H1 (cell line): ENCODE results near the gene SSR2. TPM values are rescaled to one million over a fixed set of nuclear protein-coding genes. Genes with fewer than 3 reads are reported as not detected.

ENCODE experiments used
- polyA plus RNA-seq, 7 experiments: library from polyadenylated mRNA; depleted of rRNA in 3 of 7; stranded (reverse) in 5 of 7; unstranded in 2 of 7; fragments of >200 nt in 5 of 7; fragments of 200-250 nt in 2 of 7; gene quantifications; 1 replicate in 5 of 7; 2 replicates in 1 of 7; 4 replicates in 1 of 7; pipeline versions ENCODE4 v1.2.1 to v1.2.3, GENCODE V29; 2011 to 2013; ENCODE audit warnings: missing spikeins in 2 of 7, mixed read lengths in 2 of 7
- total RNA-seq: library from RNA; stranded (reverse); fragmentation: NEBNext Ultra II Directional; extraction: Animal tissue kit (Norgen Biotek cat#: 25700); gene quantifications from 2 replicates; pipeline ENCODE4 v1.2.1, GENCODE V29; 2021
- TF ChIP-seq, protein P1 (sequence below): IDR thresholded peaks from 2 replicates; pipeline ENCODE4 v1.6.1; 2012; ENCODE audit warnings: low read length, inconsistent platforms

SSR2 gene
- total and polyA plus RNA-seq, 2 of the 8 experiments (the other 6 are each of a cell fraction or from before 2014, with no cell fraction given): 190 to 648 TPM

DNA sequence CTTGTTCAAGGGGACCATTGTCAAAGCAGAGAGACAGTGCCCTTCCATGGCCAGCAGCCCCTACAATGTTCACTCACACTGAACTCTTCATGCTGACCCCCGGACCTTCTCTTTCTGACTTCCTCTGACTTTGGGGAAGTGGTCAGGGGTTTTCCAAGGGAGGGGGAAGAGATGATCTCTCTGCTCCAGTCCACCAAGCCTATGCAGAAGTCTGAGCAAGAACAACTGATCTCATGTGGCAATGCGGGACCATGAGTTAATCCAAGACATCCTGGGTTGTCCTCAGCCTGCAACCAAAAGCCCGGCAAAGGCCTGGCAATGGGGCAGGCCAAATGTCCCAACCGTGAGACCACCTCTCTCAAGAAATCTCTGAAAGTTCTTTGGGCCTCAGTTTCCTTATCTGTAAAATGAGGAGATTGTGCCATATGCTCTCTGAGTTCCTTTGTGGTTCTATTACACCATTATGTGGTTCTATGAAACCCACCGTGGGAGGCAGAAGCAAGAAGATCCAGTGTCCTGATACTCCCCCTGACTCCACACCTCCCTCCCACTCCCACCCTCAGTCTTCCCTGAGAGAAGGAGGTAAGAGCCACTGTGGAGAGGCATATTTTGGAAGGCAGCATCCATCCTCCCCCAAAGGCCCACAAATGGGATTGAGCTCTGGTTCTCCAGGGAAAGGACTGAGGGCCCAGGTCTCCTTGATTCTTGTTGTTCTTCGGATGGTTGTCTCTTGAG is 30.6 kb downstream of the SSR2 start (continued):
- TF ChIP-seq, protein P1, sequence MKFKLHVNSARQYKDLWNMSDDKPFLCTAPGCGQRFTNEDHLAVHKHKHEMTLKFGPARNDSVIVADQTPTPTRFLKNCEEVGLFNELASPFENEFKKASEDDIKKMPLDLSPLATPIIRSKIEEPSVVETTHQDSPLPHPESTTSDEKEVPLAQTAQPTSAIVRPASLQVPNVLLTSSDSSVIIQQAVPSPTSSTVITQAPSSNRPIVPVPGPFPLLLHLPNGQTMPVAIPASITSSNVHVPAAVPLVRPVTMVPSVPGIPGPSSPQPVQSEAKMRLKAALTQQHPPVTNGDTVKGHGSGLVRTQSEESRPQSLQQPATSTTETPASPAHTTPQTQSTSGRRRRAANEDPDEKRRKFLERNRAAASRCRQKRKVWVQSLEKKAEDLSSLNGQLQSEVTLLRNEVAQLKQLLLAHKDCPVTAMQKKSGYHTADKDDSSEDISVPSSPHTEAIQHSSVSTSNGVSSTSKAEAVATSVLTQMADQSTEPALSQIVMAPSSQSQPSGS: no peak
